Stimulated activated naive CD4-positive, alpha-beta T cell (primary cell): ENCODE measurements around the gene TUBB8B.
"Not testable (repeated sequence)": the region's sequence is repeated elsewhere in the genome, so short reads cannot be mapped to it uniquely, and the experiment has no call there.

Experiments
- DNase-seq, 6 experiments: peaks; one replicate each; lab custom pipeline; 2025; lab: John Stamatoyannopoulos, UW

The TUBB8B gene

DNA sequence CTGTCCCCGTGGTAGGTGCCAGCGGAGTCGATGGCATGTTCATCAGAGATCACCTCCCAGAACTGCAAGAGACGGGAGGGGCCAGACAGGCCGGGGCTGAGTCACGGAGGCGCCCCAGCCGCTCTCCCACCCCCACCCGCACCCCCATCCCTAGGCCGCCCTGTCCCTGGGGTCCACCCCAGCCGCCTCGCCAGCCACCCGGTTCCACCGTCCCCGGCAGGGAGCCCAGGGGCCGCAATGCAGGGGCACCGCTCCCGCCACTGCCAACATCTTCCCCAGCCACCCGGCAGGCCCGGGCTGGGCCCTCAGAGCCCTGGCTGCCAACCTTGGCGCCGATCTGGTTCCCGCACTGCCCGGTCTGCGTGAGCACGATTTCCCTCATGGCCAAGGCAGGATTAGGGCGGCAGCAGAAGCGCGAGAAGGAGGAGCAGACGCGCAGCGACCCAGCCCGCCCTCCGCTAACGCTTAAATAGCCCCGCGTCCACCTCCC, at the start of gene TUBB8B:
TUBB8B (minus strand) TSS at position 440 of the 490 bp plus-strand sequence; CDS start at position 382, 58 bp downstream.
- not testable (repeated sequence) for DNase-seq

DNA sequence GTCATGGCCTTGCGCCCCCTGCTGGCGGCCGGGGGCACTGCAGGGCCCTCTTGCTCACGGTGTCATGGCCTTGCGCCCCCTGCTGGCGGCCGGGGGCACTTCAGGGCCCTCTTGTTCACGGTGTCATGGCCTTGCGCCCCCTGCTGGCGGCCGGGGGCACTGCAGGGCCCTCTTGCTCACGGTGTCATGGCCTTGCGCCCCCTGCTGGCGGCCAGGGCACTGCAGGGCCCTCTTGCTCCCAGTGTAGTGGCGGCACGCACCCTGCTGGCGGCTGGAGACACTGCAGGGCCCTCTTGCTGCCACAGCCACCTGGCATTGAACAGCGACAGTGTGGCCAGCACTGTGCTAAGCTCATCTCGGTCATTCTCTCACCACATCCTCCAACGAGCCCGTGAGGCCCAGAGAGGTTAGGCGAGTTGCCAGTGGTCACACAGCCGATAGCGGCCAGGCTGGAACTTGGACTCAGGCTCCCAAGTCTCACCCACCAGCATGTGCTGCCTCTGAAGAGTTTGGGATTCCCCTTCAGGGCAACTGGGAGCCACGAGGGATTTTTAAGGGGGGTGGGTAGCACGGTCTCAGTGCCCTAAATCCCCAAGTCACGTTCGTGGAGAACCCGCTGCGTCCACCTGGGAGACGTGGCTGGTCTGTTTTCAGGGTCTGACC, 48.0 kb upstream of the TUBB8B start:
- DNase-seq: peak in 2 of 6 experiments; percentile 4 to 7

DNA sequence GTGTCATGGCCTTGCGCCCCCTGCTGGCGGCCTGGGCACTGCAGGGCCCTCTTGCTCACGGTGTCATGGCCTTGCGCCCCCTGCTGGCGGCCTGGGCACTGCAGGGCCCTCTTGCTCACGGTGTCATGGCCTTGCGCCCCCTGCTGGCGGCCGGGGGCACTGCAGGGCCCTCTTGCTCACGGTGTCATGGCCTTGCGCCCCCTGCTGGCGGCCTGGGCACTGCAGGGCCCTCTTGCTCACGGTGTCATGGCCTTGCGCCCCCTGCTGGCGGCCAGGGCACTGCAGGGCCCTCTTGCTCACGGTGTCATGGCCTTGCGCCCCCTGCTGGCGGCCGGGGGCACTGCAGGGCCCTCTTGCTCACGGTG, 47.3 kb upstream of the TUBB8B start:
- not testable (repeated sequence) for DNase-seq

DNA sequence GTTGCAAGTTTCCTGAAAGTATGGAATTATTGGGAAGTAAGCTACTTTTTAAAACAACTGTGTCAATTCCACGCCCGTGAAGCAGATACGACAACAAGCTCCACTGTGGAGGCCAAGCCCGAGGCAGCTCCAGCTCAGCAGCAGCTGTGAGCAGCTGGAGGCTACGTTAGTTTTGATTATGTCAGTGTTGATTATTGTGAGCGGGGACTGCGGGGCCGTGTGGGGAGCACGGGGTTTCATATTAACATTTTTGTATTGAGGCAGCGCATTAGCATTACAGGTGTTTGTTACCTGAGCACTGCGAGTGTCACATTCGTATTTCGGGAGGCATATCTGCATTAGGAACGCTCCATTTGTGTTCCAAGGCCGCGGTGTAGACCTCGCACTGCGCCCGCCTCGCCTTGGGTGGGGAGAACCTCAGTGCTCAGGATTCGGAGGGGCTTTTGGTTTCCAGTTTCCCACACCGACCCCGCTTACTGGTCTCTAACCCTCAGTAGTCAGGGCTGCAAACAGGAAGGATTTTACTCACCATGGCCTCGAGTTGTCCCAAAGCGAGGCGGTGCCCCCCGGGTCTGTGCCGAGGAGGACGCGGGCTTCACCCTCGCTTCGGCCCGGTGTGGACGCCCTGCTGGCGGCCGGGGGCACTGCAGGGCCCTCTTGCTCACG, 46.8 kb upstream of the TUBB8B start:
- peak; percentile 8 to 59 (median 34) for DNase-seq

DNA sequence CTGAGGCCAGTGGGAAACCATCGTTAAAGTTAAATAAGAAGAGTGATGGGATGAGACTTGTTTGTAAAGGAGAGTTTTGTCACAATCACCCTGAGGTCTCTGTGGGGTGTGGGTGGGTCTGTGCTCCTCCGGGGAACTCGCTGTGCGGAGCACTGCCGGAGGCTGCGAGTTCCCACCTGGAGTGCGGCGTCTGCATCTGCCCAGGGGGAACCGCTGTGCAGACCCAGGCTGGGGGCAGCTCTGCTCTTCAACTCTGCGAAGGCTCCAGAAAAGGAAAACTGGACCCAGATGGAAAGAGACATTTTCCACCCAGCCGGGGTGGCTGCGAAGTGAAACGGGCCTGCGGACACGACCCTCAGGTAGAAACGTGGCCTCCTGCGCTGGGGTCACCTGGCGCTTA, 46.2 kb upstream of the TUBB8B start:
- not testable (repeated sequence) for DNase-seq

DNA sequence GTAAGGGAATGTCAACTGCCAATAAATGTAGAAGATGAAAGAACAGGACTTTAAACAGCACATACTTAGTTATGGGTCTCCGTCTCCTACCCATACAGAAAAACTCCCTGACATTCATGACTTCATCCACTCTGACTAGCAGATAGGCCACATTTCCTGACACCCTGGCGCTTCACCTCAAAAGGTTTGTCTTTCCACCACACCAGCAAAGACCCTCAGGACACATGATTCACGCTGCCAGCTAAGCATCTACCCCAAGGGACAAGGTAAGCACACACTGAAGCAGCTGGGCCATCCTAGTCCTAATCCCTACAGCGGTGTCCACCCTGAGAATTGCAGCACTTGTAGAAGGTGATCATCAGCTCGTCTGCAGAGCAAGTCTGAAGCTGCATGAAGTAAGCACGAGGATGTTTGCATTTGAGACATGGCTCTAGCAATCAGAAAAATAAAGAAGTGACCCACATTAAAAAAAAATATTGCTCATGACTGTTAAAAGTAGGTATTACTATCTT, 44.5 kb upstream of the TUBB8B start:
- DNase-seq: not testable (repeated sequence)

DNA sequence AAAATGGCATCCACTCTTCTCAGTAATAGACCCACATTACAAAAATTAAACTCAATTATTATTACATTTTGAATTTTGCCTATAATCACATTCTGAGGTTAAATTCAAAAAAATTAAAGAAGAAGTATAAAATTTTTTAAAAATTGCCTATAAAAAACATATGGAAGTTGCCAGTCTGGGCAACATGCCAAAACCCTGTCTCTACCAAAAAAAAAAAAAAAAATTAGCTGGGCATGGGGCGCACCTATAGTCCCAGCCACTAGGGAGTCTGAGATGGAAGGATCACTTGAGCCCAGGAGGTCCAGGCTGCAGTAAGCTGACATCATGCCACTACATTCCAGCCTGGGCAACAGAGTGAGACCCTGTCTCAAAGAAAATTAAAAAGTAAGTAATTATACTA, 42.1 kb upstream of the TUBB8B start:
- not testable (repeated sequence) for DNase-seq

DNA sequence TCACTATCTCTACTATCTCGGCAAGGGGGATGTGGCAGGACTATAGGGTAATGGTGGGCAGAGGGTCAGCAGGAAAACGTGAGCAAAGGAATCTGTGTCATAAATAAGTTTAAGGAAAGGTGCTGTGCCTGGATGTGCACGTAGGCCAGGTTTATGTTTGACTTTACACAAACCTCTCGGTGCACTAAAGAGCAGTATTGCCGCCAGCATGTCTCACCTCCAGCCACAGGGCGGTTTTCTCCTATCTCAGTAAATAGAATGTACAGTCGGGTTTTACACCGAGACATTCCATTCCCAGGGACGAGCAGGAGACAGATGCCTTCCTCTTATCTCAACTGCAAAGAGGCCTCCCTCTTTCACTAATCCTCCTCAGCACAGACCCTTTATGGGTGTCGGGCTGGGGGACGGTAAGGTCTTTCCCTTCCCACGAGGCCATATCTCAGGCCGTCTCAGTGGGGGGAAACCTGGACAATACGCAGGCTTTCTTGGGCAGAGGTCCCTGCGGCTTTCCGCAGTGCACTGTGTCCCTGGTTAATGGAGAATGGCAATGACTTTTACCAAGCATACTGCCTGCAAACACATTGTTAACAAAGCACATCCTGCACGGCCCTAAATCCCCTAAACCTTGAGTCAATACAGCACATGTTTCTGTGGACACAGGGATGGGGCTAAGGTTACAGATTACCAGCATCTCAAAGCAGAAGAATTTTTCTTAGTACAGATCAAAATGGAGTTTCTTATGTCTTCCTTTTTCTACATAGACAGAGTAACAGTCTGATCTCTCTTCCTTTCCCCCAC, 41.2 kb upstream of the TUBB8B start:
- DNase-seq: not testable (repeated sequence)

DNA sequence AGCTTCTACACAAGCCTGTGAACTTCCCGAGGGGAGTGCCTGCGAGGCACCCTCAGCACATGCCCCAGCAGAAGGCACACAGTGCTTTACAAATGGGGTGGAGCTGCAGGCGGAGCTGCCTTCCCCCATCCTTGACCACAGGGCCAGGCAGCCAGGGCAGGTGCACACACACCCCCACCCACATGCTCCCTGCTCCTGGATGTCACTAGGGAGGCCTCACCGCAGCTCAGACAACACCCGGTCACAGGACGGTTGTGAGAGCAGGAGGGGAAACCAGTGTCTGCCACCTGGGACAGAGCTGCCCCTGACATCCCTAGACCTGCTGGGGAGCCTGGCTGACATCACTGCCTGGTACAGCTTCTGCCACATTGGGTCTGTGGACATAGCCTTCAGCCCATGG, 39.7 kb upstream of the TUBB8B start:
- DNase-seq: not testable (repeated sequence)

DNA sequence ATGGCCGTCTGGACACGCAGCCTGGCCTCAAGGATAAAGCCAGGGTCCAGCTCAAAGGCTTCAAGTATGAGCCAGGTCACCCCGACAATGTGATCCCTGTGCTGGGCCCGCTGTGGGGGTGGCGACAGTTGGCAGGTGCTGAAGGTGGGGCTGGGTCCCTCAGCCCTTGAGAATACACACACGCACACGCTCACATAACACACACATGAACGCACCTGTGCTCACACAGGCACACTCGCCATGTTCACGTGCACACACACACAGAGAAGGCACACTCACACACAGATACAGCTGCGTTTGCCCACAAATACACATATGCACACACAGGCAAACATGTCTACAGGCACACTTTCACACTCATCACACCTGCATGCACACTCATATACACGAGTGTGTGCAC, 35.4 kb upstream of the TUBB8B start:
- not testable (repeated sequence) for DNase-seq

DNA sequence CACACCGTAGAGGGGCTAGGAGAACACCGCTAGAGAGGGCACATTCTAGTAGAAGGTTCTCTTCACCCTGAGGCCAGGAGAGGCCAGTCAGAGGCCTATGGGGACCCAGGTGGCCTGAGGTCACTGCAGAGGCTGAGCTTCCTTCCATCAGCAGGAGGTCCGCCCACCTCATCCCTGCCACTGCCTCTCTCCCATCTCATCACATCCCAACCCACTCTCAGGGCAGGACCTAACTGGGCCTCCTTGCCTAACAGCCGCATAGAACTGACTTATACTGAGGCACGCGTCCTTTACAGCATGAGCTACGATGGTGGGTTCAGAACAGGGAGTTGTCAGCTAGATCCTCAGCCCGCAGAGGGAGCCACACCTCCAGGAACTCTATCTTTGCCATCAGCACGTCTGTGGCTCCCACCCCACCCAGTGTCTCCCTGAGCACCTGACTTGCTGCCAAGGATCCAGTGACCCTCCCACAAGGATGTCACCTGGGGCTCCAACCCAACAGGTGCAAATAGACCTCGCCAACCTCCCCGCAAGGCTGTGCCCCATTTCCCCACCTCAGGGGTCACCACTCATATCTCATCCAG, 33.3 kb upstream of the TUBB8B start:
- not testable (repeated sequence) for DNase-seq

DNA sequence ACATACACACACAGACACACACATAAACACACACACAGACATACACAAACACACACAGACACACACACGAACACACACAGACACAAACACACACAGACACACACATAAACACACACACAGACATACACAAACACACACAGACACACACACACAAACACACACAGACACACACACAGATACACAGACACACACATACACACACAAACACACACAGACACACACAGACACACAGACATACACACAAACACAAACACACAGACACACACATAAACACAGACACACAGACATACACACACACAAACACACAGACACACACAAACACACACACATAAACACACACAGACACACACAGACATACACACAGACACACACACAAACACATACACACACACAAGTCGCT, 31.5 kb upstream of the TUBB8B start:
- DNase-seq: not testable (repeated sequence)

DNA sequence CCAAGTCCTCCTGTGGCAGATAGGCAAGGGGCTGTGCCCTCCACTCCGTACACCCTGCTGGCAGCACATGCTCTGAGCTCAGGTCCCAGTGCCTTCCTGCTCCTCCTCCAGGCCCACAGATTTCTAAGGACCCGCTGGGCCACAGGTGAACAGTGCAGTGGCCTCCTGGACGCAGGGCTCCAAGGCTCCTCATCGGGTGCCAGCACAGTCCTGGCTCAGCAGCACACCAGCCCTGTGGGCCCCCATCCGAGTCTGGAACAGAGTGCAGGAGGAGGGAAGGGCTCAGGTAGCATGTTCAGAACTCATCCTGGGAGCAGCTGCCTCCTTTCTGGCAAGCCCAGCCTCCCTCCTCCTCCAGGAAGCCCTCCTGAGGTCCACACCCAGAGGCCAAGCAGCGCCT, 30.8 kb upstream of the TUBB8B start:
- DNase-seq: not testable (repeated sequence)

DNA sequence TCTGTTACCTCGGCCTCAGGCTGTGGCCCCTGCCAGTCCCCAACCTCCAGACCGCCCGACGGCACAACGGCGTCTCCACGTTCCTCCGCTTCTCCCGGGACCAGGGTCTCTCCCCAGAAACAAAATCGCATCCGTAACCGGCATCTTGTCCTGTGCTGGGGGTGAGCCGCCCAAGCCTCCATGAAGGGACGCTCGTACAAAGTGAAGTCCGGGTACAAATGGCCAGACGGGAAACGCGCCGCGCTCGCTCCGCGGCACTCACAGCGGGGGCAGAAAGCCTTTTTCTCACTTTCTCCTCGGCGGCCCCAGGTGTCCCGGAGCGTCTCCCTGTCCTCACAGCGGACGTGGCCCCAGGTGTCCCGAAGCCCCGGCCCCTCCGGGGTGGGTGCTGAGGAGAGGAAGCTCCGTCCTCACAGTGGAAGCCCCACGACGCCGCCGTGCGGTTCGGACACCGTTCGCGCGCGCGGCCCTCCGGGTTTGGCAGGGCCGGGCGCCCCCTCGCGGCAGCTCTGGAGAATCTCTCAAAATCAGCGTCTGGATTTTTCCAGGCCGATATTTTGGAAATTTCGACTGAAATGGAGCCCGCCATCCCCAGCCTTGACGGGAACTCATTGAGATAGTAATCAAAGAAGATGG, 26.2 kb upstream of the TUBB8B start:
- DNase-seq: not testable (repeated sequence)

DNA sequence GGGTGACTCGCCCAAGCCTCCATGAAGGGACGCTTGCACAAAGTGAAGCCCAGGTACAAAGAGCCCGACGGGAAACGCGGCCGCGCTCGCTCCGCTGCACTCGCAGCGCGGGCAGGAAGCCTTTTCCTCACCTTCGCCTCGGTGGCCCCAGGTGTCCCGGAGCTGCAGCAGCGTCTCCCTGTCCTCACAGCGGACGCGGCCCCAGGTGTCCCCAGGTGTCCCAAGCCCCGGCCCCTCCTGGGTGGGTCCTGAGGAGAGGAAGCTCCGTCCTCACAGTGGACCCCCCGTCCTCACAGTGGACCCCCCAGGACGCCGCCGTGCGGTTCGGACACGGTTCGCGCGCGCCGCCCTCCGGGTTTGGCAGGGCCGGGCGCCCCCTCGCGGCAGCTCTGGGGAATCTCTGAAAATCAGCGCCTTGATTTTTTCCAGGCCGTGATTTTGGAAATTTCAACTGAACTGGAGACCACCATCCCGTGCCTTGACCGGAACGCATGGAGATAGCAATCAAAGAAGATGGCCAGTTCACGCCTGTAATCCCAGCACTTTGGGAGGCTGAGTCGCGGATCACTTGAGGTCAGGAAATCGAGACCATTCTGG, 23.9 kb upstream of the TUBB8B start:
- peak in 1 of 6 experiments; percentile 6 for DNase-seq

DNA sequence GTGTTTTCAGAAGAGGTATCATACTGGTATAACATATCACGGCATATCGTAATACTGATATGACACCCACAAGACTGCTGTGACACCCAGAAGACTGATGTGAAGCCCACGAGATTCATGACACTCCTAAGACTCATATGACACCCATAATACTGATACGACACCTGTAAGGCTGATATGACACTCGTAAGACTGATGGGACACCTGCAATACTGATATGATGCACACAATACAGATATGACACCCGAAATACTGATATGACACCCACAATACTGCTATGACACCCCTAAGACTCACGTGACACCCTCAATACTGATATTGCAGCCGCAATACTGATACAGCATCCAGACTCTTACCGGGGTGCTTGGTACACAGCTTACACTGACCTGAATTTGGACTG, 18.3 kb upstream of the TUBB8B start:
- not testable (repeated sequence) for DNase-seq

DNA sequence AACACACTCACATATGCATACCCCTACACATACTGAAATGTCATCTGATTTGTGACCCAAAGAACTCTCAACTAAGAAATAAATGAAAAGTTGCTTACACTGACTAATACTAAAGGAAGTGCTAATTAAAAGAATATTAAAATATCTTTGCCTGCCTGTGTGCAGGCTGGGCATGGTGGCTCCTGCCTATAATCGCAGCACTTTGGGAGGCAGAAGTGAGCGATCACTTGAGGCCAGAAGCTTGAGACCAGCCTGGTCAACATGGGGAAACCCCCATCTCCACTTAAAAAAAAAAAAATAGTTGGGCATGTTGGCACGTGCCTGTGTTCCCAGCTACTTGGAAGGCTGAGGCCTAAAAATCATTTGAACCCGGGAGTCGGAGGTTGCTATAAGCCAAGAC, 14.9 kb upstream of the TUBB8B start:
- not testable (repeated sequence) for DNase-seq

DNA sequence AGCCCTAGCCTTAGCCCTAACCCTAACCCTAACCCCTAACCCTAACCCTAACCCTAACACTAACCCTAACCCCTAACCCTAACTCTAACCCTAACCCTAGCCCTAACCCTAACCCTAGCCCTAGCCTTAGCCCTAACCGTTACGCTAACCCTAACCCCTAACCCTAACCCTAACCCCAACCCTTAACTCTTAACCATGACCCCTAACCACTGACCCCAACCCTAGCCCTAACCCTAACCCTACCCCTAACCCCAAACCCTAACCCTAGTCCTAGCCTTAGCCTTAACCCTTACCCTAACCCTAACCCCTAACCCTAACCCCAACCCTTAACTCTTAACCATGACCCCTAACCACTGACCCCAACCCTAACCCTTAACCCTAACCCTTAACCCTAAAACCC, 14.2 kb upstream of the TUBB8B start:
- not testable (repeated sequence) for DNase-seq

DNA sequence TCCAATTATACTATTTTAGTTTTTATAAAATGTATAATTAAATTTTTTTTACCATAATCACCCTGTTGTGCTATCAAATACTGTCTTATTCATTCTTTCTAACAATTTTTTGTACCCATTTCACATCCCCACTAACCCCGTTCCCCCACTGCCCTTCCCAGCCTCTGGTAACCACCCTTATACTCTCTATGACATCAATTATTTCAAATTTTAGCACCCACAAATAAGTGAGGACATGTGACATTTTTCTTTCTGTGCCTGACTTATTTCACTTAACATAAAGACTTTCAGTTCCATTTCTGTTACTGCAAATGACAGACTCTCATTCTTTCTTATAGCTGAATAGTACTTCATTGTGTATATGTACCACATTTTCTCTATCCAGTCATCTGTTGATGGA, 5.0 kb upstream of the TUBB8B start:
- not testable (repeated sequence) for DNase-seq

DNA sequence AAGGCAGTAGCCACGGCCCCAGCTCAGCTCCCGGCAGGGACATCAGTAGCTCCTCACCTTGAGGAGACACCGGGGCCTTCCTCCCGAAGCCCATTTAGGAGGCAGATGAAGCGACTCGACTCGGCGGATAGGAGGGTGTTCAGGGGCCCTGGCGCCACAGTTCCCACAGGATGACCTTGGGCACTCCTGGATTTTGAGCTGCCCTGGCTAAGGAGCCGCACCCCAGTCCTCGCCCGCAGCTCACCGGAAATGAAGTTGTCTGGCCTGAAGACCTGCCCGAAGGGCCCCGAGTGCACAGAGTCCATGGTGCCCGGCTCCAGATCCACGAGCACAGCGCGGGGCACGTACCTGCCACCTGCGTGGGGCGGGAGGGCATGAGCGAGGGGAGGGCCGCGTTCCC, 719 bp downstream of the TUBB8B start:
- DNase-seq: not testable (repeated sequence)

DNA sequence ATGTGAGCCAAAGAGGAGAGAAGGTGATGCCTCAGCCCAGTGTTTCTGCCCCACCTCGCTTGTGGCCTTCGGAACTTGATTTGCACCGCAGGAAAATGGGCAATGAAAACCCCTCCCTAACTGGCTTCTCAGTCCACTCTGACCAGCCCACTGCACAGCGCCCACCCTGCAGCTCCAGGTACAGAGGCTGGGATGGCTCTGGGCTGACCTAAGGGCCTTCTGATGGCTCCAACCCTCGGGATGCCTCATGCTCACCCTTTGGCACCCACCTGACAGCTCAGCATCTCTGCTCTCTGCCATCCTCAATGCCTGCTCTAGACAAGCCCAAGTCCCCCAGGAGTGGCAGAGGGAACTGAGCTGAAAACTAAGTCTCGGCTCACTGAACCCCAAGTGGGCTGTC, 36.2 kb downstream of the TUBB8B start:
- not testable (repeated sequence) for DNase-seq
